ENCODE results near the gene SH3PXD2B. TPM values are rescaled to one million over a fixed set of nuclear protein-coding genes. Genes with fewer than 3 reads are reported as not detected.

Gene SH3PXD2B
- polyA plus RNA-seq, 6 donors from 2014 or later = not detected

DNA sequence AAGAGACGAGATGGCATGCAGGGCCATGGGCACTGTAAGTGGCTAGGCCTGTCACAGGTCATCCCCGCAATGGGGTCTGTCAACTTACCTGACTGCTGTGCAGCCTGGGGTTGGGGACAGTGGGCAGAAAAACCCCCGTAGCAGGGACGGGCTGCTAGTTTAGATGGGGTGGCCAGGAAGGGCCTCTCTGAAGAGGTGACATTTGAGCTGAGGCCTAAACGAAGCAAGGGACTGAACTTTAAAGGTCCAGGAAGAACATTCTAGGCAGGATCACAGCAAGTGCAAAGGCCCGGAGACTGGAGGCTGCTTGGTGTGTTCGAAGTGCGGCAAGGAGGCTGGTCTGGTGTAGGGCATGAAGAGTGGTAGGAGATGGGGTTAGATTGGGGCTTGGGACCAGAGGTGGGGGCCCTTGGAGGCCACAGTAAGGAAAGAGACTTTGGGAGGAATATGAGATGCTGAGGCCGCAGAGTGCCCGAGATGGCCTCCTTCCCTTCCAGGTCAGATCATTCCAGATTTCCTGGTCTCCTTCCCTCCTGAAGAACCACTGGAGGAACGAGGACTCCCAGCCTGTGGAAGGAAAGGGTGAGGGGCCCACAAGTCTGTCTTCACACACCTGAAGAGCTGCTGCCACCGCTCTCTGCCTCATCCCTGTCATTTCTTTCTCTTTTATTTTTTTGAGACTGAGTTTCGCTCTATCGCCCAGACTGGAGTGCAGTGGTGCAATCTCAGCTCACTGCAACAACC, 37.9 kb upstream of the SH3PXD2B start:
- ATAC-seq (ENCODE audit: low read depth in 2 of 2) (no peak), DNase-seq (no peak)
- Mint-ChIP-seq H3K4me3 (no peak overlapping the region), H3K4me1 (no peaks in the 10 kb centered on the region), H3K36me3 (no peaks in the 10 kb centered on the region), H3K27me3 (peaks cover 4 to 35% (median 16%) of the 10 kb centered on the region in 3 donors), H3K9me3 (peaks cover 0 to 14% (median 3%) of the 10 kb centered on the region in 7 donors), H3K27ac (peak overlapping the region in 1 of 6 donors; percentile 72)

DNA sequence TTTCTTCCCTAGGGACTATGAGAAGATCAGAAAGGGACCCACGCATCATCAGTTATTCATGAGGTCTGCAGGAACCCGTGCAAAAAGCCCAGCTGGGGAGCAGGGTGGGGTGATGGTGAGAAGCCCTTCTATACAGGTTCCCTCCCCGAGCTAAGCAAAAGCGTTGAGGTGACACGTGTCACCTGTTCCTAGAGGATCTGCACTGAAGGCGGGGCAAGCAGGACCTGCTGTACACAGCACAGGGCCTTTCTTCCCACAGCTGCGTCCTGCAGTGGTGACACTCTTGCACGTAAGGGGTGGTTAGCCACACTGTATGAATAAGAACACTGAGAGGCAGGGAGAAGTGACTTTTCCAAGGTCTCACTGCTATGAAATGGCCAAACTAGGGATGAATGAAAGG, 37.2 kb upstream of the SH3PXD2B start:
- ATAC-seq (ENCODE audit: low read depth in 2 of 2) = no peak
- no peak for DNase-seq
- peaks cover 0 to 14% (median 3%) of the 10 kb centered on the region in 7 donors for H3K9me3 Mint-ChIP-seq
- no peaks in the 10 kb centered on the region for H3K36me3 Mint-ChIP-seq
- peak overlapping the region in 1 of 6 donors; percentile 72 for H3K27ac Mint-ChIP-seq
- H3K27me3 Mint-ChIP-seq = peaks cover 0 to 35% (median 19%) of the 10 kb centered on the region in 3 donors
- H3K4me3 Mint-ChIP-seq = no peak overlapping the region
- no peaks in the 10 kb centered on the region for H3K4me1 Mint-ChIP-seq

DNA sequence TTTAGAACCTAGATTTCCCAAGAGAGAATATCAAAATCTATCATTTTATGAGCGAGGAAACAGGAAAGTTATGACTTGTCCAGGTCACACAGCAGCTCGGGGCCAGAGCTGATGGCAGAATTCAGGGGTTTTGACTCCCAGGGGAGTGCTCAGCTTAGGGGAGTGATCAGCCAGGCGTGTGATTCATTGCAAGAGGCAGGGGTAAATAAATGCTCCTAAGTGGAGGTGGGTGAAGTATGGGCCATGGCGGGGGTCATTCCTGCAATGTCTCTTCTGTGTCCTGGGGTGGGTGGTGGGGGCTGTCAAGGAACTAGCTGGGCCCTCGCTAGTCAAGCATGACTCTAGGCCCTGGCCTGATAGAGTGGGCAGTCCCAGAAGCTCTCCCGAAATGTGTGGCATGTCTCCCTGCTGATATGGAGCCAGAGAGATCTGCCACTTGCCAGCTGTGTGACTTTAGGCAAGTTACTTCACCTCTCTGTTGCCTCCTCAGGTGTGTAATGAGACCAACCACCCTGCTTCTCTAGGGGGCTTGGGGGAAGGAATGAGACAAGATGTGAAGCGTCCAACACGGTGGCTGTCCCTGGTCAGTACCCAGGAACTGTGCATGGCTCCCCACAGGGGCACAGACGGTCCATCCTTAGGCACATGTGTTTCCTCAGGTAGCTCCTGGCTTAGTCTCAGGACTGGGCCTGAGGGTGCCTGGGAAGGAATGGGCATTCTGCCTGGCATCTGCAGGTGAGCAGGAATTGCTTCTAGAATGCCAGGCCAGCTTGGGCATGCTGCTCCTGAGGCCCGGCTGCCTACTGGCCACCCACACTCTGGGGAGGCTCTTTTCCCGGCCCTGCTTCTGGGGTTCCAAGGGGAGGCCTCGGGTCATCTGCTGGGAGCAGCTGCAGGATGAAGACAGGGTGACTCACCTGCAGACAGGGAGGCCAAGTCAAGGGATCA, 36.5 kb upstream of the SH3PXD2B start:
- Mint-ChIP-seq H3K36me3 (no peaks in the 10 kb centered on the region), H3K9me3 (peaks cover 0 to 9% (median 0%) of the 10 kb centered on the region in 7 donors), H3K27ac (no peak overlapping the region), H3K27me3 (peaks cover 0 to 38% (median 16%) of the 10 kb centered on the region in 3 donors), H3K4me3 (no peak overlapping the region), H3K4me1 (no peaks in the 10 kb centered on the region)
- ATAC-seq (ENCODE audit: low read depth in 2 of 2) (no peak), DNase-seq (no peak)

DNA sequence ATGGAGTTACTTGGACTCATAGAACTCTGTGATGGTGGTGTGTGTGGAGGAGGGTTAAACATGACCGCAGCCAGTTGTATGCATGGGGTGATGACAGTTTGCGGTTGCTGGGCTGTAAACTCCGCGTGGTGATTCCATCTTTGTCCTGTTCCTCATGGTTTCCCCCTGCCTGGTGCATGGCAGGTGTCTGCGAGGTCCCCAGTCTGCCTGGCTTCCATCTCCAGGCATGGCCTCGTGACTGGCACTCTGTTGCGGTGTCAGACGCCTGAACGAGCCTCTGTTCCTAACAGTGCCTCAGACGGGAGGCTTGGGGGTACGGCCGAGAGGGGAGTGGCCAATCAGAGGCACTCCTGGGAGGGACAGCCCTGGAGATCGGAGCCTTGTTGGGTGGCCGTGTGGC, 33.9 kb upstream of the SH3PXD2B start:
- ATAC-seq (ENCODE audit: low read depth in 2 of 2) = no peak
- no peak for DNase-seq
- H3K36me3 Mint-ChIP-seq = no peaks in the 10 kb centered on the region
- H3K9me3 Mint-ChIP-seq = peaks cover 0 to 7% (median 0%) of the 10 kb centered on the region in 7 donors
- H3K4me1 Mint-ChIP-seq = no peaks in the 10 kb centered on the region
- H3K27ac Mint-ChIP-seq = no peak overlapping the region
- H3K4me3 Mint-ChIP-seq = no peak overlapping the region
- peaks cover 0 to 17% (median 10%) of the 10 kb centered on the region in 3 donors for H3K27me3 Mint-ChIP-seq

DNA sequence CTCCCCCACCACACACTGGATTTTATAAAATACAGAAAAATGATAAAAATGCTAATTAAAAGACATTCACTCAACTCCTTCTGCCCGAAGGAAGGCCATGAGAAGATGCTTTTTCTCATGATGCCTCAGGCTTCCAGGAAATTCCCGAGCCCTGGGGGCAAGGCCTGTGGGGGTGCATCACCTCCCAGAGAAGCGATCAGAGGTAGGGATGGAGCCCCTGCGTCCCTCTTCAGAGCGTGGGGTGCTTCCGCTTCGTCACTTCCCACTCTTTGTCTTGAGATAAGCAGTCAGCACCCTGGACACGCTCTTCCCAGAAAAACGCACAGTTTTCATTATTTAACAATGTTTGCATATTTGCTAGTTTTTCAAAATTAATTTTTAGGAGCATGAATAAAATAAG, 33.3 kb upstream of the SH3PXD2B start:
- Mint-ChIP-seq H3K9me3 (peaks cover 0 to 7% (median 0%) of the 10 kb centered on the region in 7 donors), H3K27ac (no peak overlapping the region), H3K27me3 (peaks cover 0 to 17% (median 10%) of the 10 kb centered on the region in 3 donors), H3K4me3 (no peak overlapping the region), H3K36me3 (no peaks in the 10 kb centered on the region), H3K4me1 (no peaks in the 10 kb centered on the region)
- DNase-seq = no peak
- no peak for ATAC-seq (ENCODE audit: low read depth in 2 of 2)

DNA sequence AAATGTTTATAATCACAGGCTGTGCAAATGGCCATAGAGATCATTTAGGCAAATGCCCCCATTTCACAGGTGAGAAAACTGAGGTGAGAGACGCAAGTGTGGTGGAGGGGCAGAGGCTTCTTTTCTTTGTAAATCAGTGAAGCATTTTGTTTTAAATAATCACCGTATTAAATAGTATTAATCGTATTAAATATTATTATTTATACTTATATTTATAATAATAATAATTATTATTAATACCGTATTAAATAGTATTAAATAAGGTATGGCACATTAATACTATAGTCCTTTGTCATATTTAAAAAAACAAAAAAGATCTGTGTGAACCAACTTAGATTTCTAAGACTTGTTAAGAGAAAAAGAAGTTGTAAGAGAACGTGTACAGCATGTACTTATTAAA, 32.6 kb upstream of the SH3PXD2B start:
- DNase-seq = no peak
- H3K4me1 Mint-ChIP-seq = no peaks in the 10 kb centered on the region
- no peak overlapping the region for H3K4me3 Mint-ChIP-seq
- no peak overlapping the region for H3K27ac Mint-ChIP-seq
- H3K9me3 Mint-ChIP-seq = peaks cover 0 to 4% (median 0%) of the 10 kb centered on the region in 7 donors
- peaks cover 0 to 17% (median 10%) of the 10 kb centered on the region in 3 donors for H3K27me3 Mint-ChIP-seq
- no peaks in the 10 kb centered on the region for H3K36me3 Mint-ChIP-seq
- no peak for ATAC-seq (ENCODE audit: low read depth in 2 of 2)

DNA sequence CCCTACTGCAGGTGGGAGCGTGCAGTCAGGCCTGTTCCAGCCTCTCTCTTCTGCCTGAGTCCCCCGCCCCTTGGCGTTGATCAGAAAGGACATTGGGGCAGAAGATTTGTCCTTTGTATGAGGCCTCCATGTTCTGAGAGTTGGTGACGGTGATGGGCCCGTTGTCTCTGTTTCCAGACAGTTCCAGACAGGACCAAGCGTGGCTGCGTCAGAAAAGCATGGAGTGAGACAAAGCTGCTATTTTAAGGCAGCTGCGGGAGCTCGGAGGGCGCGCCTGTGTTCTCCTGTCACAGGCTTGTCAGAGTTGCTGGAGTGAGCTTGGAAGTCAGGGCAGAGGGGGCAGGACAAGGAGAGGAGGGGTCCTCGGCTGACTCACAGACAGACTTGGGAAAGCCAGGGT, 32.1 kb upstream of the SH3PXD2B start:
- Mint-ChIP-seq H3K27ac (no peak overlapping the region), H3K9me3 (peaks cover 0 to 4% (median 0%) of the 10 kb centered on the region in 7 donors), H3K36me3 (no peaks in the 10 kb centered on the region), H3K27me3 (peaks cover 0 to 17% (median 10%) of the 10 kb centered on the region in 3 donors), H3K4me1 (no peaks in the 10 kb centered on the region), H3K4me3 (peak overlapping the region in 1 of 8 donors; percentile 76)
- ATAC-seq (ENCODE audit: low read depth in 2 of 2) (no peak), DNase-seq (no peak)

DNA sequence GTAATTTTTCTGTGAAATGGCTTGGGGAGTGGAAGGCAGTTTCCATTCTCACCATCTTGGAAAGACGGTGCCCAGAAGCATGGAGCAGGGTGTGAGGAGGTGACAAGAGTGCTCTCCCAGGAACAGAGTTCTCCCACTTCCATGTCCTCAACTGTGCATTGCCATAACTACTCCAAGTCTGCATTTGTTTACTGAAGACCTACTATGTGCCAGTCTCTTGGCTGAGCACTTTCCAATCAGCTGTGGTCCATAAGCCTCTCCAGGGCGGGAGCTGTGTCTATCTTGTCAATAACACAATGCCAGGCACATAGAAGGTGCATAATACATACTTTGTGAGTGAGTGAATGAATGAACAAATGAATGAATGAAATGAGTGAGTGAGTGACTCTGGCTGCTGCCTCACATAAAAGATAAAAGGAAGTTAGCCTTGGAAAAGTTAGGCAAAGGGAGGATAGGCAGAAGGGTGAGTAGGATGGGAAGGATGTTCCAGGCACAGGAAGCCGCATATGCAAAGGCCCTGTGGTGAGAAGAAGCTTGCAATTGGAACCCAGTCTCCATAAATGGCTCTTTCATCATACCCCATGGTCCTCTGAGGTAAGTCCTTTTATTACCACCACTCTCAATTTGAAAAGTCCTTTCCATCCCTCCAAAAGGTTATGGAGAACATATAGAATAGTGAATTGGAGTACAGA, 31.3 kb upstream of the SH3PXD2B start:
- no peaks in the 10 kb centered on the region for H3K36me3 Mint-ChIP-seq
- no peaks in the 10 kb centered on the region for H3K4me1 Mint-ChIP-seq
- H3K27ac Mint-ChIP-seq = no peak overlapping the region
- no peak for DNase-seq
- peaks cover 0 to 17% (median 10%) of the 10 kb centered on the region in 3 donors for H3K27me3 Mint-ChIP-seq
- H3K9me3 Mint-ChIP-seq = peaks cover 0 to 4% (median 0%) of the 10 kb centered on the region in 7 donors
- ATAC-seq (ENCODE audit: low read depth in 2 of 2) = no peak
- H3K4me3 Mint-ChIP-seq = no peak overlapping the region

DNA sequence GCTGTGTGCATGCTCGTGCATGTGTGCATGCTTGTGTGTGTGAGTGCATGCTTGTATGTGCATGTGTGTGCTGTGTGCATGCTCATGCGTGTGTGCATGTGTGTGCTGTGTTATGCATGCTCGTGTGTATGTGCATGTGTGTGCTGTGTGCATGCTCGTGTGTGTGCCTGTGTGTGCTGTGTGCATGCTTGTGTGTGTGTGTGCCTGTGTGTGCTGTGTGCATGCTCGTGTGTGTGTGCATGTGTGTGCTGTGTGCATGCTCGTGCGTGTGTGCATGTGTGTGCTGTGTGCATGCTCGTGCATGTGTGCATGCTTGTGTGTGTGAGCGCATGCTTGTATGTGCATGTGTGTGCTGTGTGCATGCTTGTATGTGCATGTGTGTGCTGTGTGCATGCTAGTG, 30.3 kb upstream of the SH3PXD2B start:
- Mint-ChIP-seq H3K27me3 (peaks cover 0 to 17% (median 10%) of the 10 kb centered on the region in 3 donors), H3K27ac (no peak overlapping the region), H3K4me3 (no peak overlapping the region), H3K4me1 (no peaks in the 10 kb centered on the region), H3K36me3 (no peaks in the 10 kb centered on the region), H3K9me3 (peaks cover 0 to 4% (median 0%) of the 10 kb centered on the region in 7 donors)
- ATAC-seq (ENCODE audit: low read depth in 2 of 2) (no peak), DNase-seq (no peak)

DNA sequence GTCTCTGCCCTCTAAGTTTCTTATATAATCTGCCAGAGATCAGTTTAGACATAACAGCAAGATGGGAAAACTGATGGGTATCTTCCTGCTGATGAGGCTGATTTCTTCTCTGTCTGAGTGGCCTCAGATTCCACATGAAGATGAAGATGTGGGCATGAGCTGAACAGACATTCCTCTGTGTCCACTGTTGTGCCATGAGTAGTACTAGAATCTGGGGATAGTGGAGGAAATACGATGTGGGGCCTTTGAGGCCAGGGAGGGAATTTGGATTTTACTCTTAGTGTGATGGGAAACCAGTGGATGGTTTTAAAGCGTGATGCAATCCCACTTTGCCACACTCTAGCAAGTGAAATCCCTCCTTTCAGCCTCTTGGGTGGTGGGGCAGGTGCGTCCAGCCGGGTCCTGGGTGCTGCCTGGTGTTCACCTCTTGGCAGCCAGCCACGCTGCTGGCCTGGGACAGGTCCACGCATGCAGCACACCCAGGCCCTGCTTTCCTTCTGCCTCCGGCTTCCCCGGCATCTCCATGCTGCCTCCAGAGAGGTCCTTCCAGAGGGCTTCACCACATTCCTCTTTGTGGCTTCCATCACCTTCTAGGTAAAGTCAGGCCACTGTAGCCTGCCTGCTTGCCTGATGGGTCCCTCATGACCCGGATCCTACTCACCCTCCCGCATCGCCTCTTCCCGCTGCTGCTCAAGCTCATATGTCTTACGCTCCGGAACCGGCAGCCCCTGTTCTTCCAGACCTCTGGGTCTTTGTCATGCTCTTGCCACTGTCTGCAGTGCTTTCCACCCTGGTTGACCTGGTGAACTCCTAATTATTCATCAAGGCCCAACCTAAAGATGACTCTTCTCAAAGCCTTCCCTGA, 28.1 kb upstream of the SH3PXD2B start:
- no peak for ATAC-seq (ENCODE audit: low read depth in 2 of 2)
- Mint-ChIP-seq H3K4me1 (peaks cover 0 to 3% (median 0%) of the 10 kb centered on the region in 3 donors), H3K36me3 (no peaks in the 10 kb centered on the region), H3K27me3 (peaks cover 0 to 8% (median 6%) of the 10 kb centered on the region in 3 donors), H3K4me3 (no peak overlapping the region), H3K9me3 (peaks cover 0 to 4% (median 0%) of the 10 kb centered on the region in 7 donors), H3K27ac (peak overlapping the region in 2 of 6 donors; percentile 66 to 84)
- no peak for DNase-seq

DNA sequence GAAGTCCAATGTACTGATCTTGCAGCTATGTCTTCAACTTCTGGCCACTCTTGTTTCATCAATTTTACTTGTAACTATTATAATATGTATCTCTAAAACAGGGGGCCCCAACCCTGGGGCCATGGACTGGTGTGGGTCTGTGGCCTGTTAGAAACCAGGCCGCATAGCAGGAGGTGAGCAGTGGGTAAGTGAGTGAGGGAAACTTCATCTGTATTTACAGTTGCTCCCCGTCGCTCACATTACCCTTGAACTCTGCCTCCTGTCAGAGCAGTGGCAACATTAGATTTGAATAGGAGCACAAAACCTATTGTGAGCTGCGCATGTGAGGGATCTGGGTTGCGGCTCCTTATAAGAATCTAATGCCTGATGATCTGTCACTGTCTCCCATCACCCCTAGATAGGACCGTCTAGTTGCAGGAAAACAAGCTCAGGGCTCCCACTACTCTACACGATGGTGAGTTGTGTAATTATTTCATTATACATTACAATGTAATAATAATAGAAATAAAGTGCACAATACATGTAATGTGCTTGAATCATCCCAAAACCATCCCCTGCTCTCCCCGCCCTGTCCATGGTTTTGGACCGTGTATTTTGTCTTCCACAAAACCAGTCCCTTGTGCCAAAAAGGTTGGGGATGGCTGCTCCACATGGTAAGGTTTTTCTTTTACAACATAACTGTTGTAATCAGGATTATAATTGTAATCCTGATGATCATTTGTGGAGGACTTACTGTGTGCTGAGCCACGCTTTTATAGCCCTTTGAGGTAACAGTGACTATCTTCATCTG, 26.9 kb upstream of the SH3PXD2B start:
- Mint-ChIP-seq H3K27me3 (peaks cover 0 to under 1% (median 0%) of the 10 kb centered on the region in 3 donors), H3K4me1 (peaks cover 0 to 3% (median 0%) of the 10 kb centered on the region in 3 donors), H3K27ac (peak overlapping the region in 1 of 6 donors; percentile 30), H3K4me3 (no peak overlapping the region), H3K9me3 (peaks cover 0 to 4% (median 0%) of the 10 kb centered on the region in 7 donors), H3K36me3 (no peaks in the 10 kb centered on the region)
- ATAC-seq (ENCODE audit: low read depth in 2 of 2) (no peak), DNase-seq (no peak)

DNA sequence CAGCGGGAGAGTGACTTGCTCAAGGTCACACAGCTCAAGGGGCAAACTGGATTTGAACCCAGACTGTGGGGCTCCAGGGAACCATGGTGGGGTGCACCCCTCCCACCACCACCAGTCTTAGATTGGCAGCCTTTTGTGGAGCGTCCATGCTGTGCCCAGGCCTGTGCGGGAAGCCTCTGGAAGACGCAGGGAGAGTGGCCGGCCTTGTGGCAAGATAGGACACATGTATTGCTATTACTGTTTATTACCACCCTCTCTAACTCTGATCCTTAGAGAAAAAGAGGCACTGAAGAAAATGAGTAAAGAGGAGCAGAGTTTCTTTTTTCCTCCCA, 25.4 kb upstream of the SH3PXD2B start:
- Mint-ChIP-seq H3K27me3 (no peaks in the 10 kb centered on the region), H3K9me3 (peaks cover 0 to 4% (median 0%) of the 10 kb centered on the region in 7 donors), H3K4me1 (peaks cover 0 to 3% (median 0%) of the 10 kb centered on the region in 3 donors), H3K27ac (no peak overlapping the region), H3K36me3 (no peaks in the 10 kb centered on the region), H3K4me3 (no peak overlapping the region)
- ATAC-seq (ENCODE audit: low read depth in 2 of 2) = no peak
- DNase-seq = no peak

Data from naive B cell (primary cell).